Skeletal muscle satellite cell (primary cell): ENCODE data around the gene SPINK4.
A peak's percentile ranks its signal among the peaks of the same experiment; 100 is the strongest.

Source experiments
- H3K27me3 ChIP-seq: 2 replicates; pipeline ENCODE4 v1.7.0; 2013; ENCODE audit warnings: low read length; ENCODE audit not compliant: control insufficient read depth, insufficient read depth
- H3K36me3 ChIP-seq: 2 replicates; pipeline ENCODE4 v1.7.0; 2013; ENCODE audit warnings: mild to moderate bottlenecking, control low read depth, low read length; ENCODE audit not compliant: insufficient read depth
- H3K4me1 ChIP-seq: 2 replicates; pipeline ENCODE4 v1.7.0; 2013; ENCODE audit warnings: low read length; ENCODE audit not compliant: control insufficient read depth, insufficient read depth
- H3K4me2 ChIP-seq: 2 replicates; pipeline ENCODE4 v1.7.0; 2013; ENCODE audit warnings: mild to moderate bottlenecking, low read length
- H3K4me3 ChIP-seq: 2 replicates; pipeline ENCODE4 v1.7.0; 2013; ENCODE audit warnings: low read length
- H3K9ac ChIP-seq: 2 replicates; pipeline ENCODE4 v1.7.0; 2013; ENCODE audit warnings: mild to moderate bottlenecking, low read depth, low read length, moderate library complexity
- H3K9me3 ChIP-seq: replicated peaks from 2 replicates; pipeline ENCODE4 v1.7.0; 2013; ENCODE audit warnings: mild to moderate bottlenecking, control low read depth, low read length

Gene SPINK4

DNA sequence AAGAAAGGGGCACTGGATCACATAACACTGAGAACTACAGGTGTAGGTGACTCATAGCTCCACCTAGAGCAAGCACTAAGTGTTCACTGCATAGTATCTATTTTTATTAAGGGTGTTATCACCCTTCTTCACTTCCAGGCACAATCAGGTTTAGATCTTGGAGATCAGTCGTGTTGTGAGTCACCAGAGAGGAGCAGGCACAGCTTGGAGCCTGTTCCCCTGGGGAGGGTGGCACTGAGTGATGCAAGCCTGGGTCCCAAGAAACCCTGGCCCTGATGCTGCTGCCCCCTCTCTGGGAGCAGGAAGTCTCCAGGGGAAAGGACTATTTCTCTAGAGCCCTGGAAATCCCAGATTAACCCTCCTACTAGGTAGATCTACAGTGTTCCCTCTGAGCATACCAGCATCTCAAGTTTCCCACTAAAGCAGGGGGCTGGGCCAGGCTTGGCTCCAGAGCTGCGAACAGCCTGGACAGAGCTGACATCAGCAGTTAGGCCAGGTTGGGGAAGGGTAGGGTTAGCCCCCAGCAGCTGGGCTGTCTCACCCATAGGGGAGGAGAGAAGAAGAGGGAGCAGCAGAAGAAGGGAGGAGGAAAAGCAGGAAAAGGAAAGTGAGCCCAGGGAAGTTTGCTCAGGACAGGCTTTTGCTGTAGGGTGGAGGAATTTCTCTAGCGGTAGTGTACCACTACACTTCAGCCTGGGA lies 28.1 kb upstream of the SPINK4 start:
- no peak overlapping the region for H3K9ac ChIP-seq
- H3K4me2 ChIP-seq = no peak overlapping the region
- no peaks in the 10 kb centered on the region for H3K36me3 ChIP-seq
- H3K27me3 ChIP-seq = peaks cover 46% of the 10 kb centered on the region
- H3K4me1 ChIP-seq = no peaks in the 10 kb centered on the region
- H3K4me3 ChIP-seq = no peak overlapping the region
- no peaks in the 10 kb centered on the region for H3K9me3 ChIP-seq

DNA sequence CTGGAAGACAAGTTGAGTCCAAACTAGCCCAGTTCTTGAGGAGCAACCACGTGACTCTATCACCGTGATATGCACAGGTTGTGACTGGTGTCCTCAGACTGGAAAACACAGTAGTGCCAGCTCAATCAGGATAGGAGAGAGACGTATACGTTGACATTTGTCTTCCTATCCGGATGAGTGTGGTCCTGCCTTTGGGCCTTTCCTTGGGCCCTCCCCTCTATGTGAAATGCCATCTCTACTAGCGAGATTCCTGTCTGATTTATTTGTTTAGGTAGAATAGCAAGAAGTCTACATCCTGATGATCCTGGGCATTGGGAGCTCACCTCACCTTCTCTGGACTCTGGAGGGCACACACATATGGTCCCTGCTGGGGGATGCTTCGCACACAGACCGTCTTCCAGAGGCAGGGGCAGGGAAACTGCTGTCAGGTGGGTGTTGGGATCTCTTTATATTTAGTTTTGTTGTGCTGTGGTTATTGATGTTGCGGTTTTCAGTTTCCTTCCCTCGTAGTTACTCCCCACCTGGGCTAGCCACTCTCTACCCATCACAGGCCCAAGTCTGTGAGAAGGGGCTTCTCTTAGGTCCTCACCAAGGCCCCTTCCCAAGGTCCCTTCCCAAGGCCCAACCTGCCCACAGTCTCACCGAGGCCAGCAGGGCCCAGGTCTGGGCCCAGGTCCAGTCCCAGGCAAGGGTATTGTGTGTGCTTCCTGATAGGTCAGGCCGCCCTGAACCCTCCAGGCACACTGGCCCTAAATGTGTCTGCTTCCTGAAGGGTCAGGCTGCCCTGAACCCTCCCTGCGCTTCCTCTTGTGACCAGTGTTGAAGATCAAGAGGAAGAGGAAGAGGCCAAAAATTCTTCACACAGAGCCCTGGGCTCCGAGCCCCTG lies 19.0 kb upstream of the SPINK4 start:
- Histone ChIP-seq H3K9me3 (no peaks in the 10 kb centered on the region), H3K9ac (no peak overlapping the region), H3K4me3 (no peak overlapping the region)

DNA sequence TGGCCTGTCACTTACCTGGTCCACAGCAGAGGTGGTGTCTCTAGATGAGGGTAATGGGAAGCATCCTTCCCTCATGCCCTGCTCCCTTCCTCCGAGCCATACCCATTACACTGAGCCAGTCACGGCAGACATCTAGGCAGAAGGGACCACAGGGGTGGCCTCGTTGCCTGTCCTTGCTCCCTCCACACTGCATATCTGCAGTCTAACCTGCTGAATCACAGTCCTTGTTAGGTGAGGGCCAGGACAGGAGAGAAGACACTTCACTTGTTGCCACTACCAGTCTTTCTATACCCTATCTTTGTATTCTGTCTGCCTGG lies 18.4 kb upstream of the SPINK4 start:
- no peak overlapping the region for H3K4me2 ChIP-seq
- H3K4me3 ChIP-seq = no peak overlapping the region
- peaks cover 9% of the 10 kb centered on the region for H3K27me3 ChIP-seq
- H3K4me1 ChIP-seq = peaks cover 8% of the 10 kb centered on the region
- H3K36me3 ChIP-seq = no peaks in the 10 kb centered on the region
- H3K9ac ChIP-seq = no peak overlapping the region
- H3K9me3 ChIP-seq = no peaks in the 10 kb centered on the region

More for the DNA sequence above, 19.0 kb upstream of the SPINK4 start:
- Histone ChIP-seq H3K36me3 (no peaks in the 10 kb centered on the region), H3K27me3 (peaks cover 15% of the 10 kb centered on the region), H3K4me2 (no peak overlapping the region), H3K4me1 (peaks cover 8% of the 10 kb centered on the region)

DNA sequence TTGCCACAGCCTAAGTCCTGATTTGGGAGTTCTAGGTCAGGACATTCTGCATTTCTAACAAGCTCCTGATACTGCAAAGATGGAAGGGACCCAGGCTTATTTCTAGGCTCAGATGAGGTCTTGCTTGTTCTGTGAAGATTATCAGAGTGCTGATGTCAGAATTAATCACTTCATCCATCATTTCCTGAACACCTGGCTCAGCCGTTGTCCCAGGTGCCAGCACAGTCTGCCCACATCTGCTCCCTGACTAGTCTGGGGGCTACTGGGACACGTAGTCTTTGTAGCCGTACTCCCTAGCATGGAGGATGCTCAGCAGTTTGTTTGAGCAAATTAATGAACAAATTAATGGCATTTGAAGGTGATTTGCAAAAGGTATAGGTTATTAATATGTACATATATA lies 17.9 kb upstream of the SPINK4 start:
- no peak overlapping the region for H3K4me3 ChIP-seq
- H3K9ac ChIP-seq = no peak overlapping the region
- peaks cover 4% of the 10 kb centered on the region for H3K27me3 ChIP-seq
- peaks cover 8% of the 10 kb centered on the region for H3K4me1 ChIP-seq
- no peak overlapping the region for H3K4me2 ChIP-seq
- H3K9me3 ChIP-seq = no peaks in the 10 kb centered on the region
- no peaks in the 10 kb centered on the region for H3K36me3 ChIP-seq

DNA sequence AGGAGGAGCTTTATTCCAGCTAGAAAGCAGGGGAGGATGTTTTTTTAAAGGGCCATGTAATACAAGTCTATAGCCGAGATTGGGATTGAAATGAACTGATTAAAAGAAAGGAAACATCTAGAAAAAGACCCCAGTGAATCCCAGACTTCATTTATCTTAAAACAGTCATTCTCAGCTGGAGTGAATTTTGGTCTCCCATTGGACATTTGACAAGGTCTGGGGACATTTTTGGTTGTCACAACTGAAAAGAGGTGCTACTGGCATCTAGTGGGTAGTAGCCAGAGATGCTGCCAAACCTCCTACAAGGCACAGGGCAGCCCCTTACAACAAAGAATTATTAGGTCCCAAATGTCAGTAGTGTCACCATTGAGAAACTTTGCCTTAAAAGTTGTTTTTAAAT lies 16.3 kb upstream of the SPINK4 start:
- Histone ChIP-seq H3K4me1 (peaks cover 8% of the 10 kb centered on the region), H3K4me3 (no peak overlapping the region)

DNA sequence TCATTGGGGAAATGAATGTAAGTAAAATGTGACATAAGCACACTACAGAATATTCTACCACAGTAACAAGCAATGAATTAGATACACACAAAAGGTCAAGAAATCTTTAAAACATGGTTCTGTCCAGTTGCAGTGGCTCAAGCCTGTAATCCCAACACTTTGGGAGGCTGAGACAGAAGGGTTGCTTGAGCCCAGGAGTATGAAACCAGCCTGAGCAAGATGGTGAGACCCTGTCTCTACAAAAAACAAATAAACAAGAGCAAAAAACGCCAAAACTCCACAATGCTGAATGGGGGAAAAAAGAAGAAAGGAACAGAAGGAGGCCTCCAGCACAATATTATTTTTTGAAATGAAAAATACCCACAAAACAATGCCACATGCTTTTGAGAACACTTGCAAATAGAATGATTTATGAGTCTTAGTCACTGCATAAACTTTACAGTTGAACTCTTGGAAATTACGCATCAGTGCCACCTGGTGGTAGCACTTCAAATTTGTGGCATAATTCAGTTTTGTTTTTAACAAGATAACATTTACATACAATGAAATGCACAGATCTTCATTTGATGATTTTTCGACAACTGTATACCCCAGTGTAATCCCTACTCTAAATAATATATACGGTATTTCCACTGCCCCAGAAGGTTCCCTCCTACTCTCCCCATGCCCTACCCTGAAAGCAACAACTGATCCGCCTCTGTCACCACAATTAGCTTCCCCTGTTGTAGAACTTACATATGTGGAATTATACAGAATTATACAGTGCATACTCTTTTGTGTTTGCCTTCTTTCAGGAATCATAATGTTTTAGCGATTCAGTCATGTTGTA lies 14.4 kb upstream of the SPINK4 start:
- H3K9me3 ChIP-seq = no peaks in the 10 kb centered on the region

More for the DNA sequence above, 16.3 kb upstream of the SPINK4 start:
- Histone ChIP-seq H3K27me3 (peaks cover 3% of the 10 kb centered on the region), H3K4me2 (no peak overlapping the region), H3K9ac (no peak overlapping the region), H3K9me3 (no peaks in the 10 kb centered on the region), H3K36me3 (no peaks in the 10 kb centered on the region)

DNA sequence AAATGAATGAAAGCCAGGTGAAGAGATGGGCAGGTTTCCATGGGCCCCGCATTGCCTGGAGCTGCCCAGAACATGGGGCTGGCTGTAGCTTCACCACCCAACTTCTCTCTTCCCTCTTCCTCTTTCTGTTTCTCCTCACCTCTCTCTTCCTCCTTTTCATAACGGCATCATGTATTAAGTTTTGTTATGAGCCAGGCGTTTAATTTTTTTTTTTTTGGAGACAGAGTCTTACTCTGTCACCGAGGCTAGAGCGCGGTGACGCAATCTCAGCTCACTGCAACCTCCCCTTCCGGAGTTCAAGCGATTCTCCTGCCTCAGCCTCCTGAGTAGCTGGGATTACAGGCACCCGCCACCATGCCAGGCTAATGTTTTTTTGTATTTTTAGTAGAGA lies 13.0 kb upstream of the SPINK4 start:
- H3K9ac ChIP-seq = no peak overlapping the region
- no peak overlapping the region for H3K4me3 ChIP-seq

More for the DNA sequence above, 14.4 kb upstream of the SPINK4 start:
- H3K4me1 ChIP-seq = peaks cover 8% of the 10 kb centered on the region
- H3K36me3 ChIP-seq = no peaks in the 10 kb centered on the region
- no peak overlapping the region for H3K4me3 ChIP-seq
- H3K4me2 ChIP-seq = peak overlapping the region; percentile 43
- peaks cover 3% of the 10 kb centered on the region for H3K27me3 ChIP-seq
- H3K9ac ChIP-seq = no peak overlapping the region

DNA sequence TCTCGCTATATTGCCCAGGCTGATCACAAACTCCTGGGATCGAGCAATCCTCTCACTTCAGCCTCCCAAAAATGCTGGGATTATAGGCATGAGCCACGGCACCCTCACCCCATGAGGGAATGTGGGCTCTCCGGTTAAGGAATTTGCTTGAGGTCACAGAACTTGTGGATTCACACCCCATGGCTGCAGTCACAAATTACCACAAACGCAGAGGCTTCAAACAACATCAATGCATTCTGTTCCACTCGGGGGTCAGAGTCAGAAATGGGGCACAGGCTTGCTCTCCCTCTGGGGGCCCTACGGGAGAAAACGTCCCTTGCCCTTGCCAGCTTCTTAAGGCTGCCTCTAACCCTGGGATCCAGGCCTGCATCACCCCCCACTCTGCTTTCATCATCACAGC lies 12.2 kb upstream of the SPINK4 start:
- peaks cover 3% of the 10 kb centered on the region for H3K27me3 ChIP-seq
- H3K9me3 ChIP-seq = no peaks in the 10 kb centered on the region
- H3K36me3 ChIP-seq = no peaks in the 10 kb centered on the region
- no peak overlapping the region for H3K4me2 ChIP-seq
- H3K4me1 ChIP-seq = peaks cover 8% of the 10 kb centered on the region
- H3K4me3 ChIP-seq = no peak overlapping the region
- H3K9ac ChIP-seq = no peak overlapping the region

More for the DNA sequence above, 13.0 kb upstream of the SPINK4 start:
- Histone ChIP-seq H3K36me3 (no peaks in the 10 kb centered on the region), H3K9me3 (no peaks in the 10 kb centered on the region), H3K27me3 (peaks cover 3% of the 10 kb centered on the region), H3K4me1 (peaks cover 8% of the 10 kb centered on the region), H3K4me2 (no peak overlapping the region)

DNA sequence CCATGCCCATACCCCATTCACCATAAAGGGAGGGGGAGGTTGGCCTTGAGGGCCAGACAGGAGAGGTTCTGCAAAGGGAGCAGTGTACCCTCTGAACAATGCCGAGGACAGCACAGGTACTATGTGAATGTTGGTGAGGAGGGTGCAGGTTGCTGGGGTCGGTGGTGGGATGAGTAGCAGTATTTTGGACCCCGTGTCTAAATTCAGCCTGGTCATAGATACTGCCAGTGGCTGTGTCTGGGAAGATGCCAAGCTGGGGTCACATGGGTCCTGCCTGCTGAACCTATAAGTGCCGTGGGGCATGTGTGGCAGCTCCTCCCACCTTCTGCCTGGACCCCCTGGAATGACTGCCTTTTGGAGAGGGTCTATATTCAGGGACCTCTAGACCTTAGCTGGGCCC lies 11.4 kb upstream of the SPINK4 start:
- Histone ChIP-seq H3K27me3 (peaks cover 3% of the 10 kb centered on the region), H3K9me3 (no peaks in the 10 kb centered on the region), H3K4me2 (no peak overlapping the region), H3K9ac (no peak overlapping the region), H3K4me3 (no peak overlapping the region), H3K36me3 (no peaks in the 10 kb centered on the region), H3K4me1 (peaks cover 15% of the 10 kb centered on the region)

DNA sequence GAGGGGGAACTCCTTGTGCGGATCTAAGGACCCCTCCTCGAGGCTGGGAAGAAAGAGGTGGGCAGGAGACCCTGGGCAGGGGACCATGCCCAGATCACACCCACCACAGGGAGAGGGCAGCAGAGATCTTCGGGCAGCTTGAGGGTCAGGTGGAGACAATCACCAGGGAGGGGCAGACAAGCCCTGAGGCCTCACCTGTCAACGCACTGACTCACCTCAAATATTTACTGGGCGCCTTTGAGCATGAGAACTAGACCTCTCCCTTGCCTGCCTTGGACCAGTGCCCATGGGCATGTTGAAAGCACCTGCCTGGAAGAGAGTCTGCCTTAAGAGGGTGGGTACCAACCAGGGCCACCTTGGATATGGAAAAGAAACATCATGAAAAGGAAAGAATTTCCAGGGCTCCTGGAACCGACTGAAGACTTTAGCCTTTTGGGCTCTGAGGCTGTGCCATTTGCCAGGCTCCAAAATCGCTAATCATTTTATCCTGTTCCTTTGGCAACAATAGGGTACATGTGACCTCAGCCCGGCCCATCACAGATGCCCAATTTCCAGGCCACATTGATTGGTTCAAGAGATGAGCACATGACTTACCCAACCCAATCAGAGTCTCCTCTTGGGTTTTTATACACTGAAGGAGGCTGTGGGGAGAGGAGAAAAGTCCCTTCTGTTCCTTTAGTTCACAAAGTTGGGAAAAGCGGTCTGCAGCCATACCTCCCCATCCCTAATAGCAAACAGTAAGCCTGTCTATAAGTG lies 10.4 kb upstream of the SPINK4 start:
- Histone ChIP-seq H3K9ac (no peak overlapping the region), H3K4me3 (no peak overlapping the region), H3K4me1 (peaks cover 24% of the 10 kb centered on the region), H3K27me3 (peaks cover 3% of the 10 kb centered on the region), H3K4me2 (no peak overlapping the region), H3K36me3 (no peaks in the 10 kb centered on the region), H3K9me3 (no peaks in the 10 kb centered on the region)
